OCI-LY7 (cell line): ENCODE data around the gene PLEKHG4B. TPM values are rescaled to one million over a fixed set of nuclear protein-coding genes. Genes with fewer than 3 reads are reported as not detected.

ENCODE experiments used
- BruUV-seq: library from RNA; stranded (reverse); fragments of 400-500 nt; replicated peaks from 2 replicates; lab custom pipeline; 2021; lab: Mats Ljungman, UMichigan
- CTCF ChIA-PET: fragments of 300-600 bp; sonication (Branson Sonifier 250); formaldehyde crosslinking; loops from one replicate; lab custom pipeline; 2022; ENCODE audit warnings: antibody characterized with exemption; ENCODE audit not compliant: unreplicated experiment; lab: Charles Lee
- POLR2A ChIA-PET: fragments of 300-600 bp; sonication (Branson Sonifier 250); formaldehyde crosslinking; loops from one replicate; lab custom pipeline; 2022; ENCODE audit warnings: antibody characterized with exemption; lab: Charles Lee
- DNase-seq: peaks from one replicate; pipeline ENCODE4 v3.0.0-alpha.2; 2015; ENCODE audit warnings: low spot score
- H2AFZ ChIP-seq: fragments of 200-600 bp; sonication (generic), shearing (Covaris generic); 2 replicates; pipeline ENCODE4 v1.6.1; 2014; ENCODE audit warnings: mild to moderate bottlenecking, antibody characterized with exemption, low read length, moderate library complexity
- H3K27ac ChIP-seq: fragments of 200-600 bp; sonication (generic); 2 replicates; pipeline ENCODE4 v1.5.1; 2014; ENCODE audit warnings: mixed run types, low read depth, mild to moderate bottlenecking, moderate library complexity, low read length, inconsistent platforms; ENCODE audit not compliant: poor library complexity, severe bottlenecking
- H3K36me3 ChIP-seq: fragments of 200-600 bp; sonication (generic); 2 replicates; pipeline ENCODE4 v1.6.1; 2014; ENCODE audit warnings: mild to moderate bottlenecking, antibody characterized with exemption, low read length, moderate library complexity, mixed read lengths; ENCODE audit not compliant: insufficient read depth
- H3K4me1 ChIP-seq: fragments of 200-600 bp; sonication (generic); 2 replicates; pipeline ENCODE4 v1.5.1; 2014; ENCODE audit warnings: mild to moderate bottlenecking, low read length; ENCODE audit not compliant: insufficient read depth, poor library complexity, severe bottlenecking
- H3K4me2 ChIP-seq: fragments of 200-600 bp; sonication (generic); 2 replicates; pipeline ENCODE4 v1.6.1; 2014; ENCODE audit warnings: mild to moderate bottlenecking, low read length
- H3K4me3 ChIP-seq: fragments of 200-600 bp; sonication (generic); 2 replicates; pipeline ENCODE4 v1.5.1; 2014; ENCODE audit warnings: mild to moderate bottlenecking, low read depth, low read length; ENCODE audit not compliant: poor library complexity, severe bottlenecking
- H3K79me2 ChIP-seq: fragments of 200-600 bp; sonication (generic); 2 replicates; pipeline ENCODE4 v1.6.1; 2016; ENCODE audit warnings: low read depth, mild to moderate bottlenecking, low read length, moderate library complexity, mixed read lengths; ENCODE audit not compliant: insufficient read depth
- H3K9me2 ChIP-seq: fragments of 200-600 bp; sonication (generic); 2 replicates; pipeline ENCODE4 v1.6.1; 2016; ENCODE audit warnings: mild to moderate bottlenecking, low read length, mixed read lengths; ENCODE audit not compliant: insufficient read depth
- H3K9me3 ChIP-seq: fragments of 200-600 bp; sonication (generic); 2 replicates; pipeline ENCODE4 v1.6.1; 2014; ENCODE audit warnings: mild to moderate bottlenecking, mixed run types, low read length, mixed read lengths
- H4K20me1 ChIP-seq: fragments of 200-600 bp; sonication (generic); 2 replicates; pipeline ENCODE4 v1.6.1; 2014; ENCODE audit warnings: mild to moderate bottlenecking, antibody characterized with exemption, low read length, moderate library complexity, mixed read lengths; ENCODE audit not compliant: insufficient read depth
- CTCF ChIP-seq: fragments of 200-600 bp; sonication (generic); conservative IDR thresholded peaks from 2 replicates; pipeline ENCODE4 v1.5.1; 2014; ENCODE audit warnings: mild to moderate bottlenecking, antibody characterized with exemption, low read length, moderate library complexity, mixed read lengths
- EZH2phosphoT487 ChIP-seq: fragments of 200-600 bp; sonication (generic); IDR thresholded peaks from 2 replicates; pipeline ENCODE4 v1.6.1; 2018; ENCODE audit warnings: low read depth, borderline replicate concordance, mild to moderate bottlenecking, mixed run types, antibody characterized with exemption, low read length, moderate library complexity, mixed read lengths
- intact Hi-C: fragments of 100-400 bp; cut with micrococcal nuclease; formaldehyde crosslinking; loops from one replicate; pipeline ENCODE4 v1.10.0; 2022; ENCODE audit not compliant: unreplicated experiment
- total RNA-seq, 2 experiments: library from RNA; depleted of rRNA in 1 of 2; stranded (reverse); fragments of >200 nt in 1 of 2; shearing (Covaris generic) in 1 of 2; gene quantifications; 2 replicates each; pipeline ENCODE4 v1.2.3, GENCODE V29; 2014 to 2022

PLEKHG4B gene
- total RNA-seq, 2 experiments from 2014 or later, result 0.30 to 0.41 TPM

GRCh38 chr5:186091-187041 is 94.4 kb downstream of the PLEKHG4B start:
- DNase-seq, result no peak
- Histone ChIP-seq H4K20me1 (no peaks in the 10 kb centered on the region), H3K36me3 (no peaks in the 10 kb centered on the region), H3K4me2 (no peak overlapping the region), H3K79me2 (no peaks in the 10 kb centered on the region; the same call in 1 of the 2 replicates), H3K4me1 (peaks cover 34% of the 10 kb centered on the region), H3K9me2 (no peaks in the 10 kb centered on the region), H3K9me3 (no peaks in the 10 kb centered on the region), H2AFZ (no peak overlapping the region), H3K4me3 (no peak overlapping the region), H3K27ac (no peak overlapping the region)
- CTCF ChIA-PET, result interaction anchor here (0.7 kb wide), 1 partner anchor 166 kb away, joined by 4 read pairs; no protein-coding TSS in a partner anchor
- BruUV-seq, result no TSS peak
- intact Hi-C loops, result no loop called here
- POLR2A ChIA-PET, result interaction anchor here (1.1 kb wide), 1 partner anchor 32 kb away, joined by 6 read pairs; the partner anchor contains the start of genes CCDC127 and SDHA
- TF ChIP-seq CTCF, result no peak
- TF ChIP-seq EZH2phosphoT487, result no peak

- DNase-seq, result no peak
- no peaks in the 10 kb centered on the region for H3K9me3 ChIP-seq
- POLR2A ChIA-PET, result interaction anchor here (1.1 kb wide), 1 partner anchor 31 kb away, joined by 6 read pairs; the partner anchor contains the start of genes CCDC127 and SDHA
- no peak overlapping the region for H3K4me2 ChIP-seq
- no peaks in the 10 kb centered on the region for H3K36me3 ChIP-seq
- no peak for TF ChIP-seq CTCF
- no peak for TF ChIP-seq EZH2phosphoT487
- H3K4me1 ChIP-seq, result peaks cover 41% of the 10 kb centered on the region
- H4K20me1 ChIP-seq, result no peaks in the 10 kb centered on the region
- CTCF ChIA-PET, result interaction anchor here (0.7 kb wide), 1 partner anchor 167 kb away, joined by 4 read pairs; no protein-coding TSS in a partner anchor
- no peaks in the 10 kb centered on the region; the same call in 1 of the 2 replicates for H3K79me2 ChIP-seq
- no peak overlapping the region for H3K4me3 ChIP-seq
- H3K27ac ChIP-seq, result no peak overlapping the region
- no TSS peak for BruUV-seq
- H3K9me2 ChIP-seq, result no peaks in the 10 kb centered on the region
- intact Hi-C loops, result no loop called here
- H2AFZ ChIP-seq, result no peak overlapping the region
These were observed 95.1 kb downstream of the PLEKHG4B start for GRCh38 chr5:187042-187431.
